Activated CD4-positive, alpha-beta T cell treated with anti-CD3 and anti-CD28 coated beads, Interleukin-2, amount 50 U/mL, for 16 hours (primary cell): ENCODE results near the gene G6PD.
A peak's percentile ranks its signal among the peaks of the same experiment; 100 is the strongest.
"Not testable (repeated sequence)": the region's sequence is repeated elsewhere in the genome, so short reads cannot be mapped to it uniquely, and the experiment has no call there.

ENCODE experiments used
- DNase-seq: peaks from one replicate; pipeline ENCODE4 v3.0.0-alpha.2; 2020

Gene G6PD

DNA sequence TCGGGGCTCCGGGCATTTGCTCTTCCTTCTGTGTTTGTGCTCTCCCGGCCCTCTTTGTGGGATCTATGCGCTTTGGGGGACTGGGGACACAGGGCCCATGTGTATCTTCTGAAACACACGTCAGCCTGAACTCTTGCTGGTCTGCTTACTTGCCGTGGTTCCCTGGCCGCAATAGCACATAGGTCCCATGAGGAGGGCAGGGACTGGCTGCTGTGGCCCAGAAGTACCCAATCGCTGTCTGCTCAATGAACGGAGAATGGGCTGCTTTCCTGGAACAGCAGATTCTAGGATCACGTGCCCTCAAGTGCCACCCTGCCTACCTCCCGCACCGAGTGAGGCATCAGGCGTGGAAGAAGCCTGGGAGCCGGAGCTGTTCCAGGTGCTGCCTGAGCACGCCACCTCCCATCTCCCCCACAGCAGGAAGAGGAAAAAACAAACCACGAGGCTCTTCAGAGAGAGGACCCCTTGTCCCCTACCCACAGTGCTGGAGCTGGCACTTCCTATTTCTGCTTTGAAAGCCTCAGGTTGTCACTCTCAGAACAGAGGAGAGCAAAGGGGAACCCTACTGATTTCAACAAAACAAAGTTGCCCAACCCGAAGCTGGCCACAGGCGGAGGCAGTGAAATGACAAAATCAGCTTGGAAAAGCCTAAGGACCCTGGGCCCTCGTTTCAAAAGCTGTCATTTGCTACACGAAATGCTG is 3.8 kb downstream of the G6PD start:
- DNase-seq: peak; percentile 47

DNA sequence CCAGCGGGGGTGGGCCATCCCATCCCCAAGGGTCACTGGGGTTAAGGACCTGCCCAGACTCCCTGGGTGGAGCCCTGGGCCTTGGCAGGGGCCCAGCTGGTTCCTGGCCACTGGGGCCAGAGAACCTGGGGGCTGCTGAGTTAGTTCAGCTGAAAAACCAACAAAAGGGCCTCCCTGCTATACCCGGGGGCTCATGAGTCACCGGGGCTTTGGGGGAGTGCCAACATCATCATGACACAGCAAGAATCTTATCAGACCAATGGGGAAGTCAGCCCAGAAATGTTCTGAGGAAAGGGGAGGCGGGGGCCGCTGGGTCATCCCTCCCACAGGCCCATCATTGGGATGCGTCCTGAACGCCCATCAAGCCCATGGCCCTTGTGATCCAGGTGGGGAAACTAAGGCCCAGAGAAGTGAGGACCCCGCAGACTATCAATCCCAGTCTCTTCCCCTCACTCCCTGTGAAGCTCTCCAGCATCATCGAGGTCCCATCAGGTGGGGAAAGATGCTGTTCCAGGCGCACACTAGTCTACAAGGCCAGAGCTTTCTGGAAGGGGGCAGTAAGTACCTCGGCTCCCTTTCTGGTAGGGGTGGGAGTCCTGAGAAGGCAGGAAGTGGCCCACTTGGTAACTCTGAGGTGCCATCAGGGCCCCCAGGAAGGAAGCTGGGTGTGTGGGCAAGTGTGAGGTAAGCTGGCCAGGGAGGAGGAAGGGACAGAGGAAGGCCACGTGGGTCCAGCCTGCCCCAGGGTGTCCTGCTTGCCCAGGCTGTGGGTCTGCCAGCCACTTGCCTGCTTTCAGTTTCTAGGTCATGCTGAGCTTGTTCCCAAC is 4.5 kb downstream of the G6PD start:
- peak; percentile 51 for DNase-seq

DNA sequence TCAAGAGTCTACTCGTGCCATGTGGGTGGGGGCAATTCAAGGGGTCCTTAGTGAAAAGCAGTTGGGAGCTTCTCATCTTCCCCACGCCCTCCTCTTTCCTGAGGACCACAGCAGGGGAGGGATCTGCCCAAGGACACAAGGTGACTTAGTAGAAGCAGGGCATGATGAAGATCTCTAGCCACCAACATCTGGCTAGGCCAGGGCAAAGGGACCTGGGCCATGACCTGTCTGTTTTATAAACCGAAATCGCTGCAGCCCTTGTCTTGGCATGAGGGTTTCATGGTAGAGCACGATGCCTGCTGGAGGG is 5.1 kb downstream of the G6PD start:
- DNase-seq: no peak

DNA sequence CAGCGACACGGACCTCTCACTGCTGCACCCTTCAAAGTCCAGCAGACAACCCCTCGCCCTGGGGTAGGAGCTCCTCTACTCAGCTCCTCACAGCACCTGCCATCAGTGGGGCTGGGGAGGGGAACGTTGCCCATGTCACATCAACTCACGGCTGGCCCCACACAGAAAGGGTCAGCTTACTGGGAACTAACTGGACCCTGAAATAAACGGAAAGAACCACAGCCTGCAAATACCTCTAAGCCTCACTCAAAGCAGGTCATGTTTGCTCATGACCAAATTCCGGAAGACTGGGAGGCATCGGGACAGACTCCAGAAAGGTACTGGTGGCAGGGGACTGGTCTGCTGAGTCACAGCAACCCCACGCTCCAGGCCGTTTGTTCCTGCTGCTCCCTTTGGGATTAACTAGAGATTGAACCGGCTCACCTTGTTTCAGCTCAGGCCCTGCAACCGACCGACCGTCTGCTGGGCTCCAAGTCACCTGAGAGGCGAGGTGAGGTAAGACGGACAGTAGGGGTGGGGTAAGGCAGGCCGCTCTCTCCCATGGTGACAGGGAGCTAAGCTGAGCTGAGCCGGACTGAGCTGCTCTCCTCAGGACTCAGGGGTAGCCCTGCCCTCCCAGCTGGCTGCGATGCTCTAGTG is 5.6 kb downstream of the G6PD start:
- DNase-seq: no peak

DNA sequence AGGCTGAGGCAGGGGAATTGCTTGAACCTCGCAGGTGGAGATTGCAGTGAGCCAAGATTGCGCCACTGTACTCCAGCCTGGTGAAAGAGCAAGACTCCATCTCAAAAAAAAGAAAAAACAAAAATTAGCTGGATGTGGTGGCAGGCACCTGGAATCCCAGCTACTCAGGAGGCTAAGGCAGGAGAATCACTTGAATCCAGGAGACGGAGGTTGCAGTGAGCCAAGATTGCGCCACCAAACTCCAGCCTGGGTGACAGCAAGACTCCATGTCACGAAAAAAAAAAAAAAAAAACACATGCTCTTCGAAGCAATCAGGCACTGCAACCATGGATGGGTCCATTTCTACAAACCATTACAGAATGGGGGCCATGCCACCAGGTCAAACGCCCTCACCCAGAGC is 6.3 kb downstream of the G6PD start:
- DNase-seq: not testable (repeated sequence)

DNA sequence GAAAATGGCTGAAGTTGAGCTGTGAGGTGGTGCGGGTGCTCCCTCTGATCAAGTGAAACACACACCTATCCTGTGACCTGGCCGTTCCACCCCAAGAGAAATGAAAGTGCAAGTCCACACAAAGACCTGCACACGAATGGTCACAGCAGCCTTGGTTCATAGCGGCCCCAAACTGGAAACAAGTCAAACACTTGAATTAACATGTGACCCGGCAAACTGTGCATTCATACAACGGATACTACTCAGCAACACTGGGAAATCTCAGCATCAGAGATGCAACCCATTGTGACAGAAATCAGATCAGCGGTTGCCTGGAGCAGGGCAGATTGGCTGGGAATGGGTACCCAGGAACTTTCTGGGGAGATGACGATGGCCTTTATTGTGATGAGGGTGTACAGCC is 7.6 kb downstream of the G6PD start:
- no peak for DNase-seq

DNA sequence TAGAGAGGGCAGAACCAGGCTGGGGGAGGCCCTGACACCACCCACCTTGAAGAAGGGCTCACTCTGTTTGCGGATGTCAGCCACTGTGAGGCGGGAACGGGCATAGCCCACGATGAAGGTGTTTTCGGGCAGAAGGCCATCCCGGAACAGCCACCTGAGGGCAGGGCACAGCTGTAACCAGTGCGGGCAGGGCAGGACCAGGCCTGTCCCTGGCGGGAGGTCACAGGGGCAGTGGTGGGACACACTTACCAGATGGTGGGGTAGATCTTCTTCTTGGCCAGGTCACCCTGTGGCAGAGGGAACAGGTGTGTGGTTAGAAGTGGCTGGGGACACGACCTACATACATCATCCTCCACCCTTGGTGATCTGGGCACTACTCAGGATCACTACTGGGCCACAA is 10.8 kb downstream of the G6PD start:
- no peak for DNase-seq

DNA sequence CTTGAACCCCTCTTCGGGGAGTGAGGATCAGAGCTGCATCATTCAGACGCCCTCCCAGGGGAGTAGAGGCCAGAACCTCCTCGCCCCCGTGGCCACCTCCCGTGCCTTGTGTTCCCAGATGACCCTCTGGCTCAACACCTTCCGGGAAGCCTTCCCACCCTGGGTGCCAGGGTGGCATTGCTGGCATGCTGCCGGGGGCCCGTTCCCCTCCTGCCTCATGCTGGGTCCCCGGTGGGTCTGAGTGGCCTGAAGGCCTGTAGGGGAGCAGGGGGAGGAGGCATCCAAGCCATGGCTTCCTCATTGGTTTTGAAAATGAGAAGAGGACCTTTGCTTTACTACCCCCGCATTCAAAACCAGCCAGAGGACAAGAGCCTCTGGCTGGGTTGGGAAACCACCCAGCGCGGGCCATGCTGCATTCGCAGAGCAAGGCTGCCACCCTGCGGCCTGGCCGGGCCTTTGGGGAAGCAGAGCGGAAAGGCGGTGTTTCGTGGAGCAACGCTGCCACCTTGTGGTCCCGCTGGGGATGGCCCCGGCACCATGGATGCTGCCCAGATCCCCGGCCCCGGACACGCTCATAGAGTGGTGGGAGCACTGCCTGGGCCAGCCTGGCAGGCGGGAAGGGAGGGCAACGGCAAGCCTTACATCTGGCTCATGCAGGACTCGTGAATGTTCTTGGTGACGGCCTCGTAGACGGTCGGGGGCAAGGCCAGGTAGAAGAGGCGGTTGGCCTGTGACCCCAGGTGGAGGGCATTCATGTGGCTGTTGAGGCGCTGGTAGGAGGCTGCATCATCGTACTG is 11.9 kb downstream of the G6PD start:
- peak; percentile 92 for DNase-seq

DNA sequence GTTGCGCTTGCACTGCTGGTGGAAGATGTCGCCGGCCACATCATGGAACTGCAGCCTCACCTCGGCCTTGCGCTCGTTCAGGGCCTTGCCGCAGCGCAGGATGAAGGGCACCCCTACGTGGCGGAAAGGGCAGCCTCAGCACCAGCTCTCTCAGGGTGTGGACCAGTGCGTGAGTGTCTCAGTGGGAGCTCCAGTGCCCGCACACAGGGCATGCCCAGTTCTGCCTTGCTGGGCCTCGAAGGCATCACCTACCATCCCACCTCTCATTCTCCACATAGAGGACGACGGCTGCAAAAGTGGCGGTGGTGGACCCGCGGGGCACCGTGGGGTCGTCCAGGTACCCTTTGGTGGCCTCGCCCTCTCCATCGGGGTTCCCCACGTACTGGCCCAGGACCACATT is 14.0 kb downstream of the G6PD start:
- no peak for DNase-seq

DNA sequence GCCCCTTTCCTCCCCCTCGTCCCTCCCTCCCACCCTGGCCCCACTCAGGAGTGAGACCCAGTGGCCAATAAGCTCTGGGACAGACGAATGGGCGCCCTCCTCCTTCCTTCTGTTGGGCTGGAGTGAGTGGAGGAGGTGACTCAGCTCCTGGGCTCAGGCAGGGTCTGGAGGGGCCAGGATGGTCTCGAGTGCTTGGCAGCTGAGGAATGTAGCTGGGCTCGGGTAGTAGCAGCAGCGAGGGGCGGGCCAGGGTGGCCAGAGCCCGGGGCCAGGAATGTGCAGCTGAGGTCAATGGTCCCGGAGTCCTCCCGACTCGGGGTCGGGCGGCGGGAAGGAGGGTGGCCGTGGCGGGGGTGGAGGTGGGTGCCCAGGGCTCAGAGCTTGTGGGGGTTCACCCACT is 15.0 kb downstream of the G6PD start:
- no peak for DNase-seq

DNA sequence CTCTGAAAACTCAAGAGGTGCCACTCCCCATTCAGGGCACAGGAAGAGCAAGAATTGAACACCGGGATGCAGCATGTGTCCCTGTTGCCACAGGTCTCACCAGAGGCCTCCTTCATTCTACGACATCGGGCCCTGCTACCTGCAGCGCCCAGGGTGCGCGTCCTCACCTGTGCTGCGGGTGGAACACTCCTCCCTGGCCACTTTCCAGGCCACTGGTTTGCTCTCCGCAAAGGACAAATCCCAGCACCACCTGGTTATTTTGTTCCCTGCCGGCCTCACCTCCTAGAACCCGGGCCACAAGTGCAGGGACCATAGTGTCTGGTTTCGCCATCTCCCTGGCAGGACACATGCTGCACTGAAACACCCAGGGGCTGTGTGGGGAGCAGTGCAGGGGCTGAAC is 16.4 kb downstream of the G6PD start:
- DNase-seq: no peak

DNA sequence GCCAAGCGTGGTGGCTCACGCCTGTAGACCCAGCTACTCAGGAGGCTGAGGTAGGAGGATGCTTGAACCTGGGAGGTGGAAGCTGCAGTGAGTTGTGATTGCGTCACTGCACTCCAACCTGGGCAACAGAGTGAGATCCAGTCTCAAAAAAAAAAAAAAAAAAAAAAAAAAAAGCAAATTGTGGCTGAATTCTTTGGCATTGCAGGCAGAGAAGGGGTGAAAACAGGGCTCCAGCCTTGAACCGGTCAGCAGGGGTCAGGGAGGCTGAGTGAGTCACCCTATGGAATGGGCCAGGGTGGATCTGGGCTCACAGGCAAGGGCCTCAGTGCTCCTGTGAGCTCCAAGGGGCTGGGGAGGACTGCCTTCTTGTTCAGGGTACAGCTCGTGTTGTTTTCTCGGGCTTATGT is 17.4 kb downstream of the G6PD start:
- DNase-seq: no peak

DNA sequence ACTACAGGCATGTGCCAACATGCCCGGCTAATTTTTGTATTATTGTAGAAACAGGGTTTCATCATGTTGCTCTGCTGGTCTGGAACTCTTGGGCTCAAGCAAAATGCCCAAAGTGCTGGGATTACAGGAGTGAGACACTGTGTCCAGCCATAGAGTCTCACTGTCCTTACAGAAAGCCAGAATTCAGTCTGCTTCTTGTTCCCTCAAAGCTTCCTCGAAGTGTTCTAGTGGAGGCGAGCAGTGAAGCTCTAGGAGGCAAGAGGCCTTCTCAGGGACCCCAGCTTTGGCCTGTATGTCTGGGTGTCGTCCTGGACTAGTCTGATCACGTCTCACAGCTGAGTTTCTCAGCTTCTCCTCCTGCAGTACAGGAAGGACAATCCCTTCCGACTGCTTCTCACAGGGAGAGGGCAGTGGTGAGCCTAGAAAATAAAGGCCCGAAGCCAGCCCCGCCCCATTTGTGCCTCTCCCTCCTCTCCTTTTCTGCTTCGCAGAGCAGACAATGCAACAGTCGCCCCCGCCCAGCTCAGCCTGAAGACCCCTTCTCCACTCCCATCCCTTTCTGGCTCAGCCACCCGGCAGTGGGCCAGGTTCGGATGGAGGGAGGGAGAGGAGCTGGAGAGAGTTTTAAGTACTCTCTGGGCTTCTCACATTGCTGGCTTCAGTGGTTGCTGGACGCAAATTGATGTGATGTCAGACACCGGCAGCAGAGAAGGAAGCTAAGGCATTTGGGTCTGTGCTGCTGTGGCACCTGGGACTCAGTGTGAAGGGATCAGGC is 19.6 kb downstream of the G6PD start:
- DNase-seq: peak; percentile 64

DNA sequence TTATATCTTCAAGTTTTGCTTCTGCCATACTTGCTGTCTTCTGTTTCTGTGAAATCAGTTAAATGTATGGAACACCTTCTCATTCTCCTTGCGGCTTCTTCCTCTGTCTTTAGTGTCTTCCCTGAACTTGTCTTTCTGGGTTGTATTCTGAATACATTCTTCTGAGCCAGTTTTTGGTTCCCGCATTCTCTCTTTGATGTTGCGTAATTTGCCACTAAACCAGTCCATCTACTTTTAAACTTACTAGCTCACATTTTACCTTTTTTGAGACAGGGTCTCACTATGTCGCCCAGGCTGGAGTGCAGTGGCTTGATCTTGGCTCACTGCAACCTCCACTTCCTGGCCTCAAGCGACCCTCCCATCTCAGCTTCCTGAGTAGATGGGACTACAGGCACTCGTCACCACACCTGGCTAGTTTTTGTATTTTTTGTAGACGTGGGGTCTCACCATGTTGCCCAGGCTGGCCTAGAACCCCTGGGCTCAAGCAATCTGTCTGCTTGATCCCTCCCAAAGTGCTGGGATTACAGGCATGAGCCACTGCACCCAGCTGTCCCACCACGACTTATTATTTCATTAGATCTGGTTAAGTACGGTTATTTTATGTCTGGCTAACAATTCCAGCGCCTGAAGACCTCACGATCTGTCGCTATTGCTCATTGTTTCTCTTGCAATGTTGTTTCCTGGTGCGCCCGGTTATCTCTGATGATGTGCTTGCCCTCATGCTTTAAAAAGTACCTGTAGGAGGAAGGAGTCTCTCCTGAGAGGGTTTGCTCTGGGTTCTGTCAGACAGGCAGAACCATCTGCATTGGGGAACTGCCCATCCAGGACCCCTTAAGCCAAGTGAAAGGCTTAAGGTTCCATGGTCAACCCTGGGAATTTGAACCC is 20.8 kb downstream of the G6PD start:
- DNase-seq: no peak

DNA sequence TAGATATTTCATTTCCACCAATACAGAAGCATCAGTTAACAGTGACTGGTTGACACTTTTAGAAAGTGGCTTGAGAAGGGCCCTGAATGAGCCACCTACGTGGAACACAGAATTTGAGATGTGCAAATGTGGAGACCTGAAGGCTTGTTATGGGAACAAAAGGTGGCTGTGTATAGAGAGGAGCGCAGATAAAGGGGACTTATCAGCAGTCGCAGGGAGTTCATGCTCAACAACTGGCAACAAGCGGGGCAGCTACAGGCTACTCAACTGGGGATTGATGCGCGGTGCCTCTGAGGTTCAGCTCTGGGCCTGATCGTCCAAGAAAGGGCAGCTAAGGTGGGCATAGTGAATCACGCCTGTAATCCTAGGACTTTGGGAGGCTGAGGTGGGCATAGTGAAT is 27.3 kb downstream of the G6PD start:
- DNase-seq: no peak

DNA sequence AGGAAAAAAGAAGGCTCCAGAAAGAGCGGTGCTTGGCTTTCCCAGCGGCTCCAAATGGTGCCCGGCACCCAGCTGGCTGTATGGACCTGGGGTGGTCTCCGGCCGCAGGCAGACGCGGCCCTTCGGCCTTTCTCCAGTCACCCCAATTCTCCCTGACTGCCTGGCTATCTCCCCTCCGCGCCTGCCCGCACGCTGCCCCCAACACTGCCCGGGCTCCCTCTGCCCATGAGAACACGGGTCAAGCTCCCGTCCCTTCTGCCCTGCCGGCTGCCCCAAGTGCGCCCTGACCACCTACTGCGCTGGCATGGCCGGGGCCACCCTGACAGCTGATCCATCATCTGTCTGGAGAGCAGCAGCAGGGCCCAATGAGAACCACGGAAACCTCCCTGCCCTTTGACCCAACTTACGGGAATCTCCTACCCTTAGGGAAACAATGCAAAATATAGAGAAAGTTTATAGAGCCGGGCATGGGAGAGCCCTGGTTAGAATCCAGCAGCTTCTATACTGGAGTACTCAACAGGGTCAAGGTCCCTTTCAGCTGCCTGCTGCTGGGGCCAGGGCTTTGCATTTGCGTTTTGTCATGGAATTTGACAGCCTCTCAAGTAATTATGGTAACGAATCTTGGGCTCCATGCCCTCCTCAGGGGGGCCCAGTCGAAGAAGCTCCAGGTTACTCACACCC is 29.4 kb downstream of the G6PD start:
- no peak for DNase-seq

DNA sequence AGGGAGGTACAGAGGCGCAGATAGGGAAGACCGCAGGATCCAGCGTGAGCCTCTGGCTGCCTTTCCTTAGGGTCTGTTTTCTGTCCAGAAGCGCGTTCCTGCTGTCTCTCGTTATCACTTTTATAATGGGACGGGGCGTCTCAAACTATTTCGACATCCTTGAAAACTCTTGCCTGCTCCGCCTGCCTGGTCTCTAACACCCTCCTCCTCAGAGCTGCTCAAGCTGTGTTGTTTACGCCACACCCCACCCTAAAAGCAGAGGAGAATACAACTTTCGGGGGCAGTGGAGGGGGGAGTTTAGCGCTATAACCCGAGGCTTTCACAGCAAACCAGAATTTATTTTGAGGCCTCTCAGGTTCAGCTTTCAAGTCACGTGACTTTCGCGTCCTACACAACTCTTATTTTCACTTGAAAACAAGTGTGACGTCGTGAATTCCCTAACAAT is 30.0 kb downstream of the G6PD start:
- no peak for DNase-seq

DNA sequence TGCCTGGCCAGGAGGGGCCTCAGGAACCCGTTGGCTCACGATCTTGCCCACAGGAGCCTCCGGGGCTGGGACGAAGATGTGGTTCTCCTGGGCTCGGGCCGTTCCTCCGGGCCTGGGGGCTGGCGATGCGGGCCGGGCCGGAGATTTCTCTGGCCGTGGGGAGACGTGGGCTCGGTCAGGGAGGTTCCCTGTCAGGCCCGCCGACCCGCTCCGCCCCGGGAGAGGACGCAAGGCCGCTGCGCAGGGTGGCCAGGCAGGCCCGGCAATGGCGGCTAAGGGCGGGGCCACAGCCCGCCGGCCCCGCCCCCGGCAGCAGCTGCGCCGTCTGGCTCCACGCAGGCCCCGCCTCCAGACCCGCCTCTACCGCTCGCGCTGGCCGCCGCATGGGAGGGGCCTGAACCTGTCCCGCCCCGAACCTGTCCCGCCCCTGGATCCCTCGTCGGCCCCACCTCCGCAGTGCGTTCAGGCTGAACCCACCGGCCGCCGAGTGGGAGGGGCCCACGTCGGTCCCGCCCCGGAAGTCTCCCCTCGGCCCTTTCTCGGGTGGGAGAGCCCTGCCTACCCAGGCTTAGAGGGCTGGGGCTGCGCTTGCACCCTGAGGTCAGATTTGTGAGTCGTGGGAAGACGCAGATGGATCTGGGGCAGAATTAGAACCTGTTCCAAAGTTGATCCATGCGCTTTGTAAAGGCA is 30.5 kb downstream of the G6PD start, which contains the start of gene FAM3A:
FAM3A (minus strand) TSS at position 267 of the 690 bp plus-strand sequence. CDS start 460 bp downstream, outside the sequence.
- peak; percentile 95 for DNase-seq

DNA sequence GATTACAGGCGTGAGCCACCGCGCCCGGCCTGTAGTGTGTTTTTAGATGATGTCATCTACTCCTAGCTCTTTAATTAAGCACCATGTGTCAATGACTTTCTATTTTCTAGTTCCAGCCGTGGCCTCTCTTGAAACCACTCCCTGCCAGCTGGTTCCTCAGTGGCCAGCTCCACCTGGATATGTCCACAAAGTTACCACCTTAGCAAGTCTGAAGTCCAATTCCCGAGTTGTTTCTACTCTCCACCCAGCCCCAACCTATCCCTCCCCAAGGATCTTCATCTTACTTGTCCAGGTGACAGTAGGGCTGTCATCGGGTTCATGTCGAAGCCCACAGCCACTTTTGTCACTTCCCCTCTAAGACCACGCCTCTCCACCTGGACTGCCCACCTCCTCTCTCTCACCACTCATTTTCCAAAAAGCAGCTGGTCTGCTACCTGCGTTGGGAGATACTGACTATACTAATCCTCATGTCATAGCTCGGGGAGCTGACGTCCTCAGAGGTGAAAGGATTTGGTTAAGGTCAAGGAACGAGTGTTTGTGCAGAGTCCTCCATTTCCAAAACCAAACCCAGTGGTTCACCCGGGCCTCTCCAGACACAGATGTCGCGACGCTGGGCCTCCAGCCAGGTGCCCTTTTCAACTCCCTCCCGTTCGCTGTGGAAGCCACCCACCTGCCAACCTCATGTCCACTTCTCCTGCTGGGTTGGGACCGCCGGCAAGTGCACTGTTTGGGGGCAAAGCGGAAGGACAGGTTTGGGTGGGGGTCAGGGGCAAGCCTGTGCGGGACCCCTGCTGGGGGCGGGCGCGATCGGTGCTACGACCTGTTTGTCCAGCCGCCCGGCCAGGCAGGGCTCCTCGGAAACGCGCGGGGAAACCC is 31.3 kb downstream of the G6PD start:
- DNase-seq: peak; percentile 23
